Lung (tissue), 12 donors: ENCODE results near the gene RAB3A. TPM values are rescaled to one million over a fixed set of nuclear protein-coding genes. Genes with fewer than 3 reads are reported as not detected.
"Not testable (repeated sequence)": the region's sequence is repeated elsewhere in the genome, so short reads cannot be mapped to it uniquely, and the experiment has no call there.

Source experiments
- ATAC-seq: fragments of 200-7000 bp; cut with Tn5 transposase; one replicate; pipeline ENCODE4 v1.9.1; 2020; ENCODE audit warnings: moderate number of reproducible peaks; ENCODE audit not compliant: insufficient read depth, low FRiP score
- DNase-seq, 3 donors: peaks; one replicate each; pipeline ENCODE4 v3.0.0-alpha.2; 2013 to 2017
- H3K27ac ChIP-seq, 2 donors: one replicate each; pipeline ENCODE4 v1.5.1; 2013; ENCODE audit warnings: mild to moderate bottlenecking in 2 of 2, moderate library complexity in 2 of 2, control low read depth in 1 of 2, inconsistent platforms in 1 of 2, low read depth in 1 of 2, low read length in 1 of 2
- H3K27me3 ChIP-seq, 3 donors: one replicate each; pipeline ENCODE4 v1.5.1; 2013; ENCODE audit warnings: low read length in 2 of 3; ENCODE audit not compliant: control insufficient read depth in 3 of 3, insufficient read depth in 3 of 3
- H3K36me3 ChIP-seq, 4 donors: one replicate each; pipeline ENCODE4 v1.5.1; 2013; ENCODE audit warnings: low read length in 4 of 4, mild to moderate bottlenecking in 1 of 4, moderate library complexity in 1 of 4; ENCODE audit not compliant: control insufficient read depth in 4 of 4, insufficient read depth in 4 of 4
- H3K4me1 ChIP-seq, 5 donors: one replicate each; pipeline ENCODE4 v1.5.1; 2013; ENCODE audit warnings: low read length in 5 of 5, mild to moderate bottlenecking in 2 of 5, moderate library complexity in 1 of 5; ENCODE audit not compliant: control insufficient read depth in 5 of 5, insufficient read depth in 5 of 5
- H3K4me3 ChIP-seq: one replicate; pipeline ENCODE4 v1.5.1; 2013; ENCODE audit warnings: mild to moderate bottlenecking, control low read depth, moderate library complexity
- H3K9ac ChIP-seq, 2 donors: one replicate each; pipeline ENCODE4 v1.5.1; 2013; ENCODE audit warnings: low read length in 2 of 2, control low read depth in 1 of 2; ENCODE audit not compliant: insufficient read depth in 1 of 2
- H3K9me3 ChIP-seq, 4 donors: one replicate each; pipeline ENCODE4 v1.5.1; 2013; ENCODE audit warnings: low read length in 3 of 4, mild to moderate bottlenecking in 1 of 4, moderate library complexity in 1 of 4; ENCODE audit not compliant: control insufficient read depth in 4 of 4, insufficient read depth in 3 of 4
- WGBS, 2 donors: extraction: QIAGEN DNeasy Blood & Tissue Kit; methylation state at CpG; one replicate each; pipeline ENCODE4 v1.1.7; 2013; 5-methylcytosine and 5-hydroxymethylcytosine counted together
- polyA plus RNA-seq, 2 donors: library from polyadenylated mRNA; stranded (reverse); fragments of 200-250 nt; gene quantifications; one replicate each; pipeline ENCODE4 v1.2.1, GENCODE V29; 2013
- total RNA-seq, 2 donors: library from RNA; depleted of rRNA in 1 of 2; stranded (reverse); fragments of >200 nt in 1 of 2; gene quantifications; one replicate each; pipeline ENCODE4 v1.2.1, GENCODE V29; 2014 to 2021
- TF ChIP-seq, protein P1 (sequence below): IDR thresholded peaks from 2 replicates; pipeline ENCODE4 v1.5.1; 2012; ENCODE audit warnings: mild to moderate bottlenecking; ENCODE audit errors: control extremely low read depth, extremely low read depth
- donor health status: control.
- donor health status: control.
- donor health status: Bipolar disorder and iron deficiency.
- donor health status: healthy.
- donor health status: DM: yes; HTN: yes; CAD: no.

Gene RAB3A
- total and polyA plus RNA-seq, 4 donors = 1.1 to 6.7 (median 2.3) TPM

DNA sequence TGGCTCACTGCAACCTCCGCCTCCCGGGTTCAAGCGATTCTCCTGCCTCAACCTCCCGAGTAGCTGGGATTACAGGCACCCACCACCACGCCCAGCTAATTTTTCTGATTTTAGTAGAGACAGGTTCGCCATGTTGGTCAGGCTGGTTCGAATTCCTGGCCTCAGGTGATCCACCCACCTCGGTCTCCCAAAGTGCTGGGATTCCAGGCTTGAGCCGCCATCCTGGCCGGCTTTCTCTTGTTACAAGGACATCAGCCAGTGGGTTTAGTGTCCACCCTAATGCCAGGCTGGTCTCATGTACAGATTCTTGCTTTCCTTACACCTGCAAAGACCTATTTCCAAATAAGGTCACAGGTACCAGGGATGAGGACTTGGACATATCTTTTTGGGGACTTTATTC, 44.0 kb downstream of the RAB3A start:
- 95 to 97% methylated on average over 10 of the region's 10 CpGs for WGBS, 2 donors
- H3K27ac ChIP-seq = no peak overlapping the region
- H3K36me3 ChIP-seq = peaks cover 0 to 38% (median 22%) of the 10 kb centered on the region in 4 donors
- H3K9me3 ChIP-seq = no peaks in the 10 kb centered on the region
- TF ChIP-seq, protein P1, sequence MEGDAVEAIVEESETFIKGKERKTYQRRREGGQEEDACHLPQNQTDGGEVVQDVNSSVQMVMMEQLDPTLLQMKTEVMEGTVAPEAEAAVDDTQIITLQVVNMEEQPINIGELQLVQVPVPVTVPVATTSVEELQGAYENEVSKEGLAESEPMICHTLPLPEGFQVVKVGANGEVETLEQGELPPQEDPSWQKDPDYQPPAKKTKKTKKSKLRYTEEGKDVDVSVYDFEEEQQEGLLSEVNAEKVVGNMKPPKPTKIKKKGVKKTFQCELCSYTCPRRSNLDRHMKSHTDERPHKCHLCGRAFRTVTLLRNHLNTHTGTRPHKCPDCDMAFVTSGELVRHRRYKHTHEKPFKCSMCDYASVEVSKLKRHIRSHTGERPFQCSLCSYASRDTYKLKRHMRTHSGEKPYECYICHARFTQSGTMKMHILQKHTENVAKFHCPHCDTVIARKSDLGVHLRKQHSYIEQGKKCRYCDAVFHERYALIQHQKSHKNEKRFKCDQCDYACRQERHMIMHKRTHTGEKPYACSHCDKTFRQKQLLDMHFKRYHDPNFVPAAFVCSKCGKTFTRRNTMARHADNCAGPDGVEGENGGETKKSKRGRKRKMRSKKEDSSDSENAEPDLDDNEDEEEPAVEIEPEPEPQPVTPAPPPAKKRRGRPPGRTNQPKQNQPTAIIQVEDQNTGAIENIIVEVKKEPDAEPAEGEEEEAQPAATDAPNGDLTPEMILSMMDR = no peak
- no peak overlapping the region for H3K4me3 ChIP-seq
- DNase-seq = no peak
- H3K4me1 ChIP-seq = peaks cover 0 to 25% (median 18%) of the 10 kb centered on the region in 5 donors
- no peaks in the 10 kb centered on the region for H3K27me3 ChIP-seq
- no peak for ATAC-seq
- no peak overlapping the region for H3K9ac ChIP-seq

- H3K4me1 ChIP-seq = peaks cover 0 to 29% (median 19%) of the 10 kb centered on the region in 5 donors
- not testable (repeated sequence) for H3K4me3 ChIP-seq, DNase-seq, H3K27me3 ChIP-seq, H3K9ac ChIP-seq, H3K9me3 ChIP-seq, ATAC-seq, H3K27ac ChIP-seq
- 93% methylated on average over 5 to 6 of the region's 6 CpGs for WGBS, 2 donors
- H3K36me3 ChIP-seq = peaks cover 0 to 38% (median 20%) of the 10 kb centered on the region in 4 donors
These were observed 44.7 kb downstream of the RAB3A start for GRCh38 chr19:18159059-18159616.

- DNase-seq (no peak), ATAC-seq (no peak)
- H3K4me3 ChIP-seq = no peak overlapping the region
- no peaks in the 10 kb centered on the region for H3K27me3 ChIP-seq
- no peaks in the 10 kb centered on the region for H3K9me3 ChIP-seq
- H3K27ac ChIP-seq = no peak overlapping the region
- WGBS, 2 donors = 60 to 71% methylated on average over 4 of the region's 4 CpGs
- peaks cover 0 to 36% (median 18%) of the 10 kb centered on the region in 4 donors for H3K36me3 ChIP-seq
- no peak overlapping the region for H3K9ac ChIP-seq
- TF ChIP-seq, protein P1 = no peak
- peaks cover 0 to 35% (median 19%) of the 10 kb centered on the region in 5 donors for H3K4me1 ChIP-seq
These were observed 45.4 kb downstream of the RAB3A start for GRCh38 chr19:18158467-18158866.

- Histone ChIP-seq H3K27ac (peak overlapping the region; percentile 45 to 80), H3K4me1 (peaks cover 0 to 35% (median 19%) of the 10 kb centered on the region in 5 donors), H3K4me3 (no peak overlapping the region), H3K9me3 (no peaks in the 10 kb centered on the region), H3K27me3 (no peaks in the 10 kb centered on the region), H3K9ac (peak overlapping the region in 1 of 2 donors; percentile 62), H3K36me3 (peaks cover 0 to 33% (median 12%) of the 10 kb centered on the region in 4 donors)
- TF ChIP-seq, protein P1 = no peak
- 50 to 54% methylated on average over 18 of the region's 18 CpGs for WGBS, 2 donors
- no peak for ATAC-seq
- peak; percentile 43 to 62 (median 50) for DNase-seq
These were observed 46.3 kb downstream of the RAB3A start for GRCh38 chr19:18157465-18158063.
